GM21723 (cell line): ENCODE results near the gene KDM4B.
"Not testable (repeated sequence)": the region's sequence is repeated elsewhere in the genome, so short reads cannot be mapped to it uniquely, and the experiment has no call there.

ENCODE experiments used
- ATAC-seq: cut with Tn5 transposase; IDR thresholded peaks from one replicate; pipeline ENCODE4 v1.9.1; 2021; ENCODE audit warnings: mild to moderate bottlenecking, moderate library complexity; ENCODE audit not compliant: unreplicated experiment

Gene KDM4B

DNA sequence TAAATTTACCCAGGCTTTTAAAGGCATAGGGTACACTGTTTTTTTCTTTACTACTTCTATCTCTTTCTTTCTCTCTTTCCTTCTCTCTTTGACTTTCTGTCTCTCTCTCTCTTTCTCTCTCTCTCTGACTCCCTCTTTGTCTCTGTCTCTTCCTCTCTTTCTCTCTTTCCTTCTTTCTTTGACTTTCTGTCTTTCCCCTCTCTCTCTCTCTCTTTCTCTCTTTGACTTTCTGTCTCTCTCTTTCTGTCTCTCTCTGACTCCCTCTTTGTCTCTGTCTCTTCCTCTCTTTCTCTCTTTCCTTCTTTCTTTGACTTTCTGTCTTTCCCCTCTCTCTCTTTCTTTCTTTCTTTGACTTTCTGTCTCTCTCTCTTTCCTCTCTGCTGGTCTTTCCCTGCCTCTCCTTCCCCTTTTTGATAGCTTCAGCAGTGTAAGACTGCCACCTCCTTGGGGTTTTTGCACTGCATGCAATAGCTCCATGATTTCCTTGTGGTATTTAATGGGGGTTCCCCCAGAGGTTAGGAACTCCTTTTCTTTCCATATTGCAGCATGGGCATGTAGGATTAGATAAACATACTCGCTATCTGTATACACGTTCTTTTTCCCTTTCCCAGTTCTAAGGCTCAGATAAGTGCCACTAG is 191.4 kb downstream of the KDM4B start:
- ATAC-seq: not testable (repeated sequence)

DNA sequence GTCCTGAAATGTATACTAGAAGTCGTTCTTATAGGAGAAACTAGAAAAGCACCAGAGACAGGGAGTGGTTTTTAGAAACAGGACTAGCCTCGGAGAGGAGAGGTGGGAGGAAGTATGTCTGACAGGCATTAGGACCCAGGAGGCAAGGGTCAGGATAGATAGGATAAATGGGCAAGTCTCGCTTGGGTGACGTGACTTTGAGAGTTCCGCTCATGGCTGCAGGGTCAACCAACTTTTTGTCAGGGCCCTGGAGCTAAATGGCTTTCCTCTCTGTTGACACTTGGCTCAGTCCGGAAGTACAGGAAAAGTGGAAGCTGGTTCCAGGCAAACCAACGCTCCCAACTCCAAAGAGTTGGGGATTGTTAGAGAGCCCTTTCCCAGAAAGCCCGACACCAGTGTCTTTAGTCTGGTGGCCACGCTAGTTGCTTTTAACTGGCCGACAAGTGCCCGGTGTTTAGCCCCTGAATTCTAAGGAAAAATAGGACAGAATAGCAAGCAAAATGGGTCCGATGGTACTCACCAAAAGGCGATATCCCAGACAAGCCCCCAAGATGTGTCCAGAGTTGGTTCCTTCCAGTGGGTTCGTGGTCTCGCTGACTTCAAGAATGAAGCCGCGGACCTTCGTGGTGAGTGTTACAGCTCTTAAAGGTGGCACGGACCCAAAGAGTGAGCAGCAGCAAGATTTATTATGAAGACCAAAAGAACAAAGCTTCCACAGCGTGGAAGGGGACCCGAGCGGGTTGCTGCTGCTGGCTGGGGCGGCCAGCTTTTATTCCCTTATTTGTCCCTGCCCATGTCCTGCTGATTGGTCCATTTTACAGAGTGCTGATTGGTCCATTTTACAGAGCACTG is 196.2 kb downstream of the KDM4B start:
- ATAC-seq: not testable (repeated sequence)

DNA sequence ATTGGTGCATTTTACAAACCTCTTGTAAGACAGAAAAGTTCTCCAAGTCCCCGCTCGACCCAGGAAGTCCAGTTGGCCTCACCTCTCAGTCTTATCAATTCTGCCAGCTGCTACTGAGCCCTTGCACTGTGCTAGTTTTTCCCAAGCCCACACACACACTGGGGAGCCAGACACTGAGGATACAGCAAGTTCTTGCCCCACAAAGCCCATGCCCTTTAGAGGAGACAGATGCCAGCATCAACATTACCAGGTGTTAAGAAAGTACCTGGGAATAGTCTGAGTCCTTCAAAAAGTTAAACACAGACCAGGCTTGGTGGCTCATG is 196.7 kb downstream of the KDM4B start:
- ATAC-seq: no peak

DNA sequence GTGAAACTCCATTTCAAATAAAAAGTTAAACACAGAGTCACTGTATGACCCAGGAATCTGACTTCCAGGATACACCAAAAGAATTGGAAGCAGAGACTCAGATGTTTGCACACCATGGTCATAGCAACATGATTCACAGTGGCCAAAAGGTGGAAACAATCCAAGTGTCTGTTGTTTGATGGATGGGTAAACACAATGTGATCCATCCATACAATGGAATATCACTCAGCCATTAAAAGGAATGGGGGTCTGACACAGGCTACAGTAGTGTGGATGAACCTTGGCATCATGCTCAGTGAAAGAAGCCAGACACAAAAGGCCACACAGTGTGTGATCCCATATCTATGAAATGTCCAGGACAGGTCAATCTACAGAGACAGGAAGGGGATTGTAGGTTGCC is 197.3 kb downstream of the KDM4B start:
- no peak for ATAC-seq

DNA sequence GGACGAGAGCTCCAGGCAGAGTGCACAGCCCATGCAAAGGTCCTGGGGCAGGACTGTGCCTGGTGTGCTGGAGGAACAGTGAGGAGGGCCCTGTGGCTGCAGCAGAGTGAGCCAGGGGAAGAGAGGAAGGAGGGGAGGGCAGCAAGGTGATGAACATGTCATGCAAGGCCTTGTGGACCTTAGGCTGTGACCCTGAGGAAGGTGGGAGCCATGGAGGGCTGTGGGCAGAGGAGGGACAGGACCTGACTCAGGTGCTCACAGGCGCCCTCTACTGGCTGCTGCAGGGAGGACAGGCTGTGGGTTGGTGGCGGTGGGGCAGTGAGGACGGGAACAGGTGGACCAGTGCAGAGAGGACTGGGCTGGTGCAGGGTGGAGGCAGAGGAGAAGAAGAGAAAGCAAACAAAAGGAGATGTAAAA is 201.4 kb downstream of the KDM4B start:
- ATAC-seq: no peak

DNA sequence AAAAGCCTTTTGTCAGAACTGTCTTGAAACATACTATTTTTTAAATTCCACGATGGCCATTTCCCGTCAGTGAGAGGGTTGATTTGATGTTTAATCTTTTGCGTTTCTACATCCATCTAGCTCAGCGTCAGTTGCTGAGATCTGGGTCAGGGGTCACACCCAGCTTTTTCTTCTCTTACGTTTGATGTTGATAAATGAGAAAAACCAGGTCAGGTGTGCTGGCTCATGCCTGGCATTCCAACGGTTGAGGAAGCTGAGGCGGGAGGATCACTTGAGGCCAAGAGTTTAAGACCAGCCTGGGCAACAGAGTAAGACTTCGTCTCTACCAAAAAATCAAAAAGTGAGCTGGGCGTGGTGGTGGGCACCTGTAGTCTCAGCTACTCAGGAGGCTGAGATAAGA is 202.8 kb downstream of the KDM4B start:
- no peak for ATAC-seq

DNA sequence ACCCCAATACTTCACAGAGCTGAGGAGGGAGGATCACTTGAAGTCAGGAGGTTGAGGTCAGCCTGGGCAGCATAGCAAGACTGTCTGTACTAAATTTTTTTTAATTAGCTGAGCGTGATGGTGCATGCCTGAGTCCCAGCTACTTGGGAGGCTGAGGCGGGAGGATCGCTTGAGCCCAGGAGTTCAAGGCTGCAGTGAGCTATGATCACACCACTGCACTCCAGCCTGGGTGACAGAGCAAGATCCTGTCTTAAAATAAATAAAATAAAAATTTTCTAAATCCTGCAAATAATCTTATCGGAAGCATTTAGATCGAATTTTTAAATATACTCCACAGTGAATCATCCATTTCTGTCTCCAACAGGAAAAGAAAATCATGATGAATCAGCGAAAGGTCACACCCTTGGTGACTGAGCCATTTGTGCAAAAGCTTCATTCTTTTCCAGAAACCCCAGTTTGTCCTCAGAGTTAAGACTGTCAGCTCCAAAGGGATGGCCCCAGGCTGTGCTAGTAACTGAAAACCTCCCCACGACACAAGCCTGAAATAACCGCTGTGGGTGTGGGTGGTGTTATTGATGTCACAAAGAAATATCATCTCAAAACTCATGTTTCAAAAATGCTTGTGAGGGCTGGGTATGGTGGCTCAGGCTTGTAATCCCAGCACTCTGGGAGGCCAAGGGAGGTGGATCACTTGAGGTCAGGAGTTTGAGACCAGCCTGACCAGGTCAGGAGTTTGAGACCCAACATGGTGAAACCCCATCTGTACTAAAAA is 204.1 kb downstream of the KDM4B start:
- no peak for ATAC-seq

DNA sequence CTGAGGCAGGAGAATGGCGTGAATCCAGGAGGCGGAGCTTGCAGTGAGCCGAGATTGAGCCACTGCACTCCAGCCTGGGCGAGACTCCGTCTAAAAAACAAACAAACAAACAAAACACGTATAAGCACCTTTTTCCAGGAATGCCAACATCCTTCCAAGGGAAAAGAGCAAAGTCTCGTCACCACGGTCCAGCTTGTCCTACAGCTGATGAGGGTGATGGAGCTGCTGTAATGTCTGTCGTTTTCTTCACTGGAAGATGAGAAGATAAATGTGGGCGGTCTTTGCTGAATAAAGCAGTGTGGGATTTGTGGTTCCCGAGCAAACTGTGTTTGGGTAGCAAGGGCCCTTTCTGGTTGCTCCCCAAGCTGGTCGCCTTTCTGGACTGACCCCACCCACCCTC is 205.1 kb downstream of the KDM4B start:
- ATAC-seq: no peak

DNA sequence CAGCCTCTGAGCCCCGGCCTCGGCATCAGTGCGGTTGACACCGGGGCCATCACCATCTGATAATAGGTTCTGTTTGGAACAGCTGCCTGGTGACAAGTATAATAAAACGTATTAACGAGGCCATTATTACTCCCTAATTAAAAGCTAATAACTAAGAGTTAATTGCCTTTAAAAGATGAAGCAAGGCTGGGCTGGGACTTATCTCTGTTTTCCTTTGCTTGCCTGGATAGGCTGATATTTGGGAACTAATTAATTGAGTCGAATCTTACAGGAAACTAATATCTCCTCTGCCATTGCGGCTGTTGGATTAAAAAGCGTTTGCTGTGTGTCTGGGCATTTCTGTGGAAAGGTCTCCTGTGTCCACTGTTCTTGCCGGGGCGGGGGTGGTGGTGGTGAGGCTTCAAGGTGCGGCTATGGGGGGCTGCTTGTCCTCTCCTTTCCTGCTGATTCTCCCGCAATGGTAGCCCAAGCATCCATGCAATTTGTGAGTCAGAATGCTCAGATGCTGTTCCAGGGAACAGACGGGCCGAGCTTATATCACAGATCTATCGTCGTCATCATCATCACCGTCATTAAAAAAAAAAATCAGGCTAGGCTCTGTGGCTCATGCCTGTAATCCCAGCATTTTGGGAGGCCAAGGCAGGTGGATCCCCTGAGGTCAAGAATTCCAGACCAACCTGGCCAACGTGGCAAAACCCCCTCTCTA is 209.0 kb downstream of the KDM4B start:
- no peak for ATAC-seq

DNA sequence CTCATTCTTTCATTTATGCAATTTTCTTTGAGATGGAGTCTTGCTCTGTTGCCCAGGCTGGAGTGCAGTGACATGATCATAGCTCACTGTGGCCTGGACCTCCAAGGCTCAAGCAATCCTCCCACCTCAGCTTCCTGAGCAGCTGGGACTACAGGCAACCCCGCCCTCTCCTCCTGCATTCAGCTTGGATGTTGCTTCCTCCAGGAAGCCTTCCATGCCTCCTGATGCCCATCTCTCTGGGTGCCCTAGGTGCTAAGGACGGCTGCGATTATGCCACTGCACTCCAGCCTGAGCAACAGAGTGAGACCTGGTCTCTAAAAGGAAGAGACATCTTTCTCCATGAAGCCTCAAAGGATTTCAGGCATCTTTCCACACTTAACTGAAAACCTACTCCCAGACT is 209.9 kb downstream of the KDM4B start:
- no peak for ATAC-seq

DNA sequence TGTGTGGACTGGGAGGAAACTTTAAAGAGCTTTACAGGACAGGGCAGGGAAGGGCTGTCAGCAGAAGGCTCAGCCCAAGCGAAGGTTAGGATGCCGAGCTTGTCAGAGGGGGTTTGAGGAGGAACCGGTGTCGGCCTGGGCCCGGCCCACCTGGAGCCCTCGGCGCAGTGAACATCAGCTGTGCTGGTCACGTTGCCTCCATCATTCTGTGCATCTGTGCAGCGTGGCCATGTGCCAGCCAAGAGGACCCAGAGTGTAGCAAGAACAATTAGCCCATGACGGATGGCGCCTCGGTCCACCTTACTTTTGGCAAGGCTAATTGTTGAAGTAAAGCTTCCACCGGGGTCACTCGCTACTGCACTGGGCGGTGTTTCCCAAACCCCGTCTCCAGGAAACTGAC is 210.3 kb downstream of the KDM4B start:
- ATAC-seq: no peak

DNA sequence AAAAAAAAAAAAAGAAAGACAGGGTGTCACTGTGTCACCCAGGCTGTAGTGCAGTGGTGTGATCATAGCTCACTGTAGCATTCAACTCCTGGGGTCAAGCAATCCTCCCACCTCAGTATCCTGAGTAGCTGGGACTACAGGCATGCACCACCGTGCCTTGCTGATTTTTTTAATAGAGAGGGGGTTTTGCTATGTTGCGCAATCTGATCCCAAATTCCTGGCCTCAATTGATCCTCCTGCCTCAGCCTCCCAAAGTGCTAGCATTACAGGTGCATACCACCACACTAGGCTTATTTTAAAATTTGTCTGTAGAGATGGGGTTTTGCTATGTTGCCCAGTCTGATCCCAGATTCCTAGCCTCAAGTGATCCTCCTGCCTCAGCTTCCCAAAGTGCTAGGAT is 212.4 kb downstream of the KDM4B start:
- no peak for ATAC-seq

DNA sequence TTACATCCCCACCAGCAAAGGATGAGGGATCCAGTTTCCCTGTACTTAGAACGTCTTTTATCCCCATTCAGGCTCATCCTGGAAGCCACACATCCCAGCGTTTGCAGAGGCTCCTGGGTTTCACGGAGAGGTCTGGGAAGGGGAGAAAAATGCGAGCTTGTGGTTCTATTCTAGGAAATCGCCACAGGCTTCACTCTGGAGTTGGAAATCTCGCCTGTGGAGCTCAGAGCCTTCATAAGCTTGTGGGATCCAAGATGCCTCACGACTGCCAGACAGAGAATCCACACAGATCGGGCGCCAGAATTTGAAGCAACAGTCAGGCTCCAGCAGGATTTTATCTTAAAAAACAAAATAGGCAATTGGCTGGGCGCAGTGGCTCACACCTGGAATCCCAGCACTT is 213.8 kb downstream of the KDM4B start:
- ATAC-seq: no peak

DNA sequence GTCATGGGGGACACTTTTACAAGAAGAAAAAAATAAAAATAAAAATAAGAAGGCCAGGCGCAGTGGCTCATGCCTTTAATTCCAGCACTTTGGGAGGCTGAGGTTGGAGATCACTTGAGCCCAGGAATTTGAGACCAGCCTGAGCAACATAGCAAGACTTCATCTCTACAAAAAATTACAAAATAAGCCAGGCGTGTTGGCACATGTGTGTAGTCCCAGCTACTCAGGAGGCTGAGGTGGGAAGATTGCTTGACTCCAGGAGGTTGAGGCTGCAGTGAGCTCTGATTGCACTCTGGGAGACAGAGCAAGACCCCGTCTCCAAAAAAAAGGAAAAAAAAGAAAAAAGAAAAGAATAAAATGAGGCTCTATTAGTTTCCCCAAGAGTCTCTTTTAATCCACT is 214.7 kb downstream of the KDM4B start:
- no peak for ATAC-seq

DNA sequence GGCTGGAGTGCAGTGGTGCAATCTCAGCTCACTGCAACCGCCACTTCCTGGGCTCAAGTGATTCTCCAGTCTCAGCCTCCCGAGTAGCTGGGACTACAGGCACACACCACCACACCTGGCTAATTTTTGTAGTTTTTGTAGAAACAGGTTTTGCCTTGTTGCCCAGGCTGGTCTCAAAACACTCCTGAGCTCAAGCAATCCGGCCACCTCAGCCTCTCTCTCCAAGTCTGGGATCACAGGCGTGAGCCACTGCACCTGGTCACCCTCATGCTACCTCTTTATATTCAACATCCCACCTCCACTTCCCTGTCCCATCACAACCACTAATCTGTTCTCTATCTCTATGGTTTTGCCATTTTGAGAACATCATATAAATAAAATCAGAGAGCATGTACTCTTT is 216.0 kb downstream of the KDM4B start:
- ATAC-seq: no peak

DNA sequence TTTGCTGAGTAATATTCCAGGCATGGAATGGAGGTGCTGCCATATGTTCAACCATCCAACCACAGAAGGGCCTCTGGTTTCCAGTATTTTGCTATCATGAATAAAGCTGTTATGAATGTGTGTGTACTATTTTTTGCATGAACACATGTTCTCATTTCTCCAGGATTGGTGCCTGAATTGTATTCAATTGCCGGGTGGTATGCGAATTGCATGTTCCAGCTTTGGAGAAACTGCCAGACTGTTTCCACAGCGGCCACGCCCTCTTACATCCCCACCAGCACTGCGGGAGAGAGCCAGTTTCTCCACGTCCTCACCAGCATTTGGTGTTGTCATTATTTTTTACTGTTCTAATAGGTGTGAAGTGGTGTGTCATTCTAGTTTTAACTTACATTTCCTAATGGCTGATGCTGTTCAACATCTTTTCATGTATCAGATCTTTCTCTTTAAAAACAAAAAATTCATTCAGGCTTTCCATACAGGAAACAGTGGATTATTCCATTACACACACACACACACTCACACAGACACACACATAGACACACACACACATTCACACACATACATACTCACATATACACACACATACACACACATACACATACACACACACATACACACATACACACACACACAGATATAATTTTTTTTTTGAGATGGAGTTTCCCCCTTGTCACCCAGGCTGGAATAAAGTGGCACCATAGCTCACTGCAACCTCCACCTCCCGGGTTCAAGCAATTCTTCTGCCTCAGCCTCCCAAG is 217.6 kb downstream of the KDM4B start:
- no peak for ATAC-seq

DNA sequence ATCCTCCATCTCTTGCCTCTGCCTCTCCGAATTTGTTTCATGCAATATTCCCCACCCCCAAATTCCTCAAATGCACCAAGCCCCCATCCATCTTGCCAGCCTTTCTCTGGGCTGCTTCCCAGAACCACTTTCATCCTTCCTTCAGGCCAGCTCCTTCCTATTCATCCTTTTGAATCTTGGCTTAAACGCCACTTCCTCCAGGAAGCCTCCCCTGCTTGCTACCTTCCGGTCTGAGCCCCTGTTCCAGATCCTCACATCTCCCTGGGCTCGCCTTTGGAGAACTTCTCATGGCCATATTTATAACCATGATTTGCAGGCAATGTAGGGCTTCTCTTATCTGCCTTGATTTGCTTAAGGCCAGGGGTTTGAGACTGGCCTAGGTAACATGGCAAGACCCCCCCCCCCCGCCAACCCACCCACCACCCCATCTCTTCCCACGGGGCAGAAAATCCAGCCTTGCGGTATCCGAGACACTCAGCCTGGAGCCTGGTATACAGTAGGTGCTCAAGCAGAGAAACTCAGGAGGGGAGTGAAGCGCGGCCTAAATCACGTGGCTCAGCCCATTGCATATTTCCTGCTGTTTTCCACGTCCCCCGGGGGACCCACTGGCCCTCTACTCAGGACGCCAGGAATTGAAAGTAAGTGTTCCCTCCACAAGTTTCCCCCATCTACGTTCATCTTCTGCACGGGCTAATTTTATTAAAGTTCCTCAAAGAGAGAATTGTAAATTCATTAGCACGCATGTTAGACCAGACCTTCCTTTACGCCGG is 219.8 kb downstream of the KDM4B start:
- no peak for ATAC-seq

DNA sequence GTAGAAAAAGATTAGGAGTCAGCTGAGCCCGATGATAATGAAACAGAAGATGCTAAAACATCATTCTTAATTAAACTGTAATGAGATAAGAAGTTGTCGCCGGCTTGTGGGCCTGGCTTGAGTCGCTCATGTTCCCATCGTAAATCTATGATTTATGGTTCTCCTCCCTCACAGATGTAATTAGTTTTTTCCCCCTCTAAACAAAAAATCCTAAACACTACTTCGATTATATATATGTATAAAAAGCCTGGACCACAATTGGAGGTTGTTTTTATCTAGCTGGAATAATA is 220.3 kb downstream of the KDM4B start:
- no peak for ATAC-seq

DNA sequence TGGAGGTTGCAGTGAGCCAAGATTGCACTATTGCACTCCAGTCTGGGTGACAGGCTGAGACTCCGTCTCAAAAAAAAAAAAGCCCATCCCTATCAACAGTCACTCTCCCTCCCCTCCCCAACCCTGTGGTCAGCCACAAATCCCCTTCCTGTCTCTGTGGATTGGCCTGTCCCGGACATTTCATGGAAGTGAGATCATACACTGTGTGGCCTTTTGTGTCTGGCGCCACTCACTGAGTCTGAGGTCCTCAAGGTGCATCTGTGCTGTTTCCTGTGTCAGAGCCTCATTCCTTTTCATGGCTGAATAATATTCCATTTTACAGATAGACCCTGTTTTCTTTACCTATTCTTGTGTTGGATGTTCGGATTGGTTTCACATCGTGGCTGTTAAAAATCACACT is 222.2 kb downstream of the KDM4B start:
- no peak for ATAC-seq

DNA sequence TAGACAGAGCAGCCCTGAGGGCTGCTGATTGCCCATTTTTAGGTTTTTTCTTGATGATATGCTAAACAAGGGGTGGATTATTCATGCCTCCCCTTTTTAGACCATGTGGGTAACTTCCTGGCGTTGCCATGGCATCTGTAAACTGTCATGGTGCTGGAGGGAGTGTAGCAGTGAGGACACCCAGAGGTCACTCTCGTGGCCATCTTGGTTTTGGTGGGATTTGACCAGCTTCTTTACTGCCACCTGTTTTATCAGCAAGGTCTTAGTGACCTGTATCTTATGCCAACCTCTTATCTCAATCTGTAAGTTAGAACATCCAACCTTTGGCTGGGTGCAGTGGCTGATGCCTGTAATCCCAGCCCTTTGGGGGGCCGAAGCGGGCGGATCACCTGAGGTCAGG is 223.7 kb downstream of the KDM4B start:
- ATAC-seq: no peak
